MCF 10A (cell line): ENCODE results near the gene FBRSL1. TPM values are rescaled to one million over a fixed set of nuclear protein-coding genes. Genes with fewer than 3 reads are reported as not detected.

Experiments
- BruUV-seq: library from RNA; stranded (reverse); fragments of 400-500 nt; replicated peaks from 2 replicates; lab custom pipeline; 2021; lab: Mats Ljungman, UMichigan
- CTCF ChIA-PET: fragments of 300-600 bp; sonication (Branson Sonifier 250); formaldehyde crosslinking; extraction: SDS; loops from one replicate; lab custom pipeline; 2021; ENCODE audit warnings: antibody characterized with exemption, inconsistent platforms; lab: Yijun Ruan, JAX
- POLR2A ChIA-PET: fragments of 300-600, 350-650 bp; sonication (Branson Sonifier 250); formaldehyde crosslinking; extraction: SDS; loops from one replicate; lab custom pipeline; 2020; ENCODE audit warnings: antibody characterized with exemption, inconsistent platforms; lab: Yijun Ruan, JAX
- DNase-seq: peaks from one replicate; pipeline ENCODE4 v3.0.0-alpha.2; 2018; ENCODE audit not compliant: unreplicated experiment
- H3K27ac Mint-ChIP-seq: one replicate; pipeline ENCODE4 v1.8.0; 2022; ENCODE audit warnings: mild to moderate bottlenecking, low read depth, mixed read lengths; ENCODE audit not compliant: unreplicated experiment
- H3K27me3 Mint-ChIP-seq: one replicate; pipeline ENCODE4 v1.8.0; 2022; ENCODE audit warnings: mixed read lengths; ENCODE audit not compliant: insufficient read depth, unreplicated experiment
- H3K36me3 Mint-ChIP-seq: one replicate; pipeline ENCODE4 v1.8.0; 2022; ENCODE audit warnings: mild to moderate bottlenecking, moderate library complexity, mixed read lengths; ENCODE audit not compliant: insufficient read depth, unreplicated experiment
- H3K4me1 Mint-ChIP-seq: one replicate; pipeline ENCODE4 v1.8.0; 2022; ENCODE audit warnings: mixed read lengths; ENCODE audit not compliant: insufficient read depth, unreplicated experiment
- H3K4me3 Mint-ChIP-seq: one replicate; pipeline ENCODE4 v1.8.0; 2022; ENCODE audit warnings: mild to moderate bottlenecking, moderate library complexity, mixed read lengths; ENCODE audit not compliant: unreplicated experiment
- H3K9me3 Mint-ChIP-seq: one replicate; pipeline ENCODE4 v1.8.0; 2022; ENCODE audit warnings: mixed read lengths; ENCODE audit not compliant: unreplicated experiment
- CTCF ChIP-seq: fragments of 200-600 bp; IDR thresholded peaks from one replicate; pipeline ENCODE4 v1.8.0; 2022; ENCODE audit warnings: antibody characterized with exemption, mild to moderate bottlenecking; ENCODE audit not compliant: unreplicated experiment
- intact Hi-C: fragments of 100-400 bp; cut with micrococcal nuclease; formaldehyde crosslinking; loops from 2 replicates; pipeline ENCODE4 v1.14.1; 2022
- total RNA-seq: library from RNA; stranded (reverse); gene quantifications from 2 replicates; pipeline ENCODE4 v1.2.3, GENCODE V29; 2022

The FBRSL1 gene
- total RNA-seq, 1 experiment from 2014 or later = 47.4 TPM

DNA sequence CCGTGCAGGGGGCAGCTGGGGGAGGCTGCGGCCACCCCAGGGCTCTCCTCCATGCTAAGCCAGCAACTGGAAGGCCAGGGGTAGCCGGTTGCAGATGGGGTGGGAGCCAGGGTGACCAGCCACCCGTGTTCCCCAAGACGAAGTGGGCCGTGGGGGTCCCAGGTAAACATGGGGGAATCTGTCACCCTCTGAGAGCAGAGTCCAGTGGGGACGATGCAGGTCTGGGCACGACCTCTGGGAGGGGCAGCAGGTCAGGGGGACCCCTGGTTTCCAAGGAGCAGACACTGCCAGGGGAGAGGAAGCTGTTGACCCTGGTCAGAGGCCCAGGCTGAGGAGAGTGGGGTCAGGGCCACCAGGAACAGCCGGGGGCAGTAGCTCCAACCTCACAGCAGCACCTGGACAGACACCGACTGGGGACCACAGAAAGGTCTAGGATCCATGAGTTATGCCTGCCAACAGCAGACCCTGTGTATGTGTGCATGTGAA is 35.0 kb upstream of the FBRSL1 start:
- CTCF ChIA-PET = no interaction called here
- no peak overlapping the region for H3K27ac Mint-ChIP-seq
- intact Hi-C loops = no loop called here
- no peaks in the 10 kb centered on the region for H3K9me3 Mint-ChIP-seq
- H3K4me1 Mint-ChIP-seq = peaks cover 11% of the 10 kb centered on the region
- H3K27me3 Mint-ChIP-seq = peaks cover 17% of the 10 kb centered on the region
- BruUV-seq = no TSS peak
- POLR2A ChIA-PET = no interaction called here
- no peak overlapping the region for H3K4me3 Mint-ChIP-seq
- no peak for DNase-seq
- TF ChIP-seq CTCF = no peak
- no peaks in the 10 kb centered on the region for H3K36me3 Mint-ChIP-seq

GRCh38 chr12:132455565-132455964 is 34.4 kb upstream of the FBRSL1 start:
- CTCF ChIA-PET = no interaction called here
- intact Hi-C loops = no loop called here
- H3K4me3 Mint-ChIP-seq = no peak overlapping the region
- POLR2A ChIA-PET = no interaction called here
- no peak for DNase-seq
- no peak overlapping the region for H3K27ac Mint-ChIP-seq
- H3K4me1 Mint-ChIP-seq = peaks cover 11% of the 10 kb centered on the region
- no peaks in the 10 kb centered on the region for H3K9me3 Mint-ChIP-seq
- H3K27me3 Mint-ChIP-seq = peaks cover 17% of the 10 kb centered on the region
- H3K36me3 Mint-ChIP-seq = no peaks in the 10 kb centered on the region
- no peak for TF ChIP-seq CTCF
- BruUV-seq = no TSS peak

DNA sequence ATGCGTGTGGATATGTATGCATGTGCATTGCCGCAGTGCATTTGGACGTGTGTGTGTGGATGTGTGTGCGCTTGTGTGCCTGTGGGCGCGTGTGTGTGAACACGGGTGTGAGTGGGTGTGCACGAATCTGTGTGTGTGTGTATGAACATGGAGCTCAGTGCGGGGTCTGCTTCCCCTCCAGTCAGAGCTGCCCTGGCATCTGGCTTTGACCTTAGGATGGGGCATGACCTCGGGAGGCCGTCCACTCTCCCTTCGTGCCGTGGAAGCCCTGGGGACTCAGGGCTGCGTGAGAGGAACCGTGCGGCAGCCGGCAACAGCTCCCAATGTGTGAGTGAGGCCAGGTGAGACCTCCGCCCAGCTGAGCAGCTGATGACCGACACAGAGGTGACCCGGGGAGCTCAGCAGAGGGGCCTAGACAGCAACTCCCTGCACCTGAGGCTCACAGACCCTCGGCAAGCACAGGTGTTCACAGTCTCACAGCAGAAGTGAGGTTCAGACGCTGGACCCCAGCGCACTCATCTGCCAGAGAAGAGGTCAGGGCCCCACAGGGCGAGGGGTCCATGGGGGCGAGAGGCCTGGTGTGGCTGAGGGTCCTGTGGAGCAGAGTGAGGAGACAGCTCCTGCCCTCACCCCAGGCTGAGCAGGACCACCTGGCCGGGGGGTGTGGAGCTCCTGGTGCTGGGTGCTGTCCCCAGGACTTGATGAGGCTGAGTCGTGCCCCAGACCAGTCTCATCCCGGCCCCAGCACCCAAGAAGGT is 33.6 kb upstream of the FBRSL1 start:
- no peaks in the 10 kb centered on the region for H3K36me3 Mint-ChIP-seq

More for the DNA sequence above, 33.6 kb upstream of the FBRSL1 start:
- CTCF ChIA-PET = no interaction called here
- intact Hi-C loops = no loop called here
- Mint-ChIP-seq H3K9me3 (no peaks in the 10 kb centered on the region), H3K27me3 (peaks cover 17% of the 10 kb centered on the region), H3K27ac (no peak overlapping the region), H3K4me3 (no peak overlapping the region), H3K4me1 (peaks cover 11% of the 10 kb centered on the region)
- BruUV-seq = no TSS peak
- no peak for TF ChIP-seq CTCF
- POLR2A ChIA-PET = no interaction called here
- no peak for DNase-seq
